Fibroblast of lung (primary cell): ENCODE measurements around the gene SRPX2. TPM values are rescaled to one million over a fixed set of nuclear protein-coding genes. Genes with fewer than 3 reads are reported as not detected.

Experiments
- DNase-seq, 2 donors: peaks; one replicate each; pipeline versions ENCODE4 v3.0.0 to v3.0.0-alpha.2; 2010; ENCODE audit warnings: low read depth in 2 of 2
- H2AFZ ChIP-seq: 2 replicates; pipeline ENCODE4 v1.5.1; 2012; ENCODE audit warnings: low read length, control low read depth, inconsistent platforms
- H3K27ac ChIP-seq: 2 replicates; pipeline ENCODE4 v1.5.1; 2011; ENCODE audit warnings: low read length, control low read depth; ENCODE audit not compliant: insufficient read depth
- H3K27me3 ChIP-seq: 2 replicates; pipeline ENCODE4 v1.5.1; 2011; ENCODE audit warnings: mild to moderate bottlenecking, low read length; ENCODE audit not compliant: control insufficient read depth, insufficient read depth
- H3K36me3 ChIP-seq: 2 replicates; pipeline ENCODE4 v1.5.1; 2011; ENCODE audit warnings: low read length; ENCODE audit not compliant: control insufficient read depth, insufficient read depth
- H3K4me1 ChIP-seq: 2 replicates; pipeline ENCODE4 v1.5.1; 2011; ENCODE audit warnings: low read length; ENCODE audit not compliant: control insufficient read depth, insufficient read depth; ENCODE audit errors: extremely low read depth
- H3K4me2 ChIP-seq: 2 replicates; pipeline ENCODE4 v1.5.1; 2011; ENCODE audit warnings: low read length, control low read depth; ENCODE audit not compliant: insufficient read depth; ENCODE audit errors: extremely low read depth
- H3K4me3 ChIP-seq, 4 experiments: fragments of 200-600 bp in 1 of 4; sonication (generic) in 1 of 4; replicated peaks in 1 of 4; 2 replicates each; pipeline ENCODE4 v1.5.1; 2011 to 2016; ENCODE audit warnings: low read length in 4 of 4, low read depth in 3 of 4, mild to moderate bottlenecking in 3 of 4, control low read depth in 2 of 4, inconsistent platforms in 1 of 4, mixed read lengths in 1 of 4; ENCODE audit not compliant: insufficient read depth in 1 of 4; ENCODE audit errors: control extremely low read depth in 1 of 4
- H3K79me2 ChIP-seq: 2 replicates; pipeline ENCODE4 v1.5.1; 2012; ENCODE audit warnings: mild to moderate bottlenecking, low read length, inconsistent platforms; ENCODE audit not compliant: control insufficient read depth, insufficient read depth
- H3K9ac ChIP-seq: 2 replicates; pipeline ENCODE4 v1.5.1; 2011; ENCODE audit warnings: mild to moderate bottlenecking, low read length, control low read depth; ENCODE audit not compliant: insufficient read depth
- H3K9me3 ChIP-seq: 2 replicates; pipeline ENCODE4 v1.5.1; 2012; ENCODE audit warnings: low read depth, low read length; ENCODE audit not compliant: control insufficient read depth, insufficient read depth
- H4K20me1 ChIP-seq: 2 replicates; pipeline ENCODE4 v1.5.1; 2011; ENCODE audit warnings: low read length; ENCODE audit not compliant: control insufficient read depth, insufficient read depth; ENCODE audit errors: extremely low read depth
- EZH2 ChIP-seq: IDR thresholded peaks from 2 replicates; pipeline ENCODE4 v1.5.1; 2012; ENCODE audit warnings: low read length, control low read depth, mild to moderate bottlenecking; ENCODE audit errors: missing control alignments
- polyA plus RNA-seq, 2 donors: library from polyadenylated mRNA; depleted of rRNA in 1 of 2; stranded (reverse) in 1 of 2; unstranded in 1 of 2; fragments of >200 nt; gene quantifications; 2 replicates each; pipeline ENCODE4 v1.2.1, GENCODE V29; 2011 to 2012; ENCODE audit warnings: missing spikeins in 1 of 2
- total RNA-seq: library from RNA; depleted of rRNA; stranded (reverse); fragments of >200 nt; gene quantifications from 2 replicates; pipeline ENCODE4 v1.2.1, GENCODE V29; 2014
- TF ChIP-seq, protein P1 (sequence below), 2 donors: IDR thresholded peaks in 1 of 2; conservative IDR thresholded peaks in 1 of 2; 1 replicate in 1 of 2; 2 replicates in 1 of 2; pipeline ENCODE4 v1.5.1; 2011 to 2012; ENCODE audit warnings: low read length in 2 of 2, control low read depth in 1 of 2, inconsistent platforms in 1 of 2, low read depth in 1 of 2, mild to moderate bottlenecking in 1 of 2

The SRPX2 gene
- total and polyA plus RNA-seq, 2 donors (not counting 1 experiment from before 2014, with no cell fraction given) = 18.2 to 77.6 TPM

DNA sequence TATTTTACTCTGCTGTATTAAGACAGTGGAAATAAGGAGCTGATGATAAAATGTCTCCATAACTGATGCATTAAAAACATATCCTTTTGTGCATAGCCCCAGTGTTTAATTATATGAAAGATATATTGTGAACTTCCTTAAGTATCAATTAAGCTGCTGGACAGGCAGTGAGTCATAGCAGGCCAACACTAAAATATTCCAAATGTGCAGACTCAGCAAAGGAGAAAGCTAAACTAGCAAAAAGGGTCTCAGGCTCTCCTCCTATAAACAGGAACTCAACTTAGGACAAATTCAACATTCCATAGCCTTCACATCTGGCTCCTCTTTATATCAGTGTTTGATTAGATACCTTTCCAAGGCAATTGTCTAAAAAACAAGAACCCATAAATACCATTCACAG is 43.7 kb upstream of the SRPX2 start:
- Histone ChIP-seq H2AFZ (no peak overlapping the region), H3K4me1 (no peaks in the 10 kb centered on the region), H3K9me3 (no peaks in the 10 kb centered on the region), H3K27ac (no peak overlapping the region), H3K4me2 (no peak overlapping the region), H3K4me3 (no peak overlapping the region), H3K27me3 (peaks cover 2% of the 10 kb centered on the region), H4K20me1 (no peaks in the 10 kb centered on the region), H3K79me2 (no peaks in the 10 kb centered on the region), H3K36me3 (no peaks in the 10 kb centered on the region), H3K9ac (no peak overlapping the region)
- TF ChIP-seq EZH2 = no peak
- TF ChIP-seq, protein P1, sequence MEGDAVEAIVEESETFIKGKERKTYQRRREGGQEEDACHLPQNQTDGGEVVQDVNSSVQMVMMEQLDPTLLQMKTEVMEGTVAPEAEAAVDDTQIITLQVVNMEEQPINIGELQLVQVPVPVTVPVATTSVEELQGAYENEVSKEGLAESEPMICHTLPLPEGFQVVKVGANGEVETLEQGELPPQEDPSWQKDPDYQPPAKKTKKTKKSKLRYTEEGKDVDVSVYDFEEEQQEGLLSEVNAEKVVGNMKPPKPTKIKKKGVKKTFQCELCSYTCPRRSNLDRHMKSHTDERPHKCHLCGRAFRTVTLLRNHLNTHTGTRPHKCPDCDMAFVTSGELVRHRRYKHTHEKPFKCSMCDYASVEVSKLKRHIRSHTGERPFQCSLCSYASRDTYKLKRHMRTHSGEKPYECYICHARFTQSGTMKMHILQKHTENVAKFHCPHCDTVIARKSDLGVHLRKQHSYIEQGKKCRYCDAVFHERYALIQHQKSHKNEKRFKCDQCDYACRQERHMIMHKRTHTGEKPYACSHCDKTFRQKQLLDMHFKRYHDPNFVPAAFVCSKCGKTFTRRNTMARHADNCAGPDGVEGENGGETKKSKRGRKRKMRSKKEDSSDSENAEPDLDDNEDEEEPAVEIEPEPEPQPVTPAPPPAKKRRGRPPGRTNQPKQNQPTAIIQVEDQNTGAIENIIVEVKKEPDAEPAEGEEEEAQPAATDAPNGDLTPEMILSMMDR (conservative IDR thresholded peaks at IDR 0.05 in 1 of 2, IDR thresholded peaks at IDR 0.05 in 1 of 2; ENCODE audit: low read depth in 1 of 2, low read length in 2 of 2) = no peak
- DNase-seq = no peak

- no peak for DNase-seq
Measured at GRCh38 chrX:100600758-100601157, 43.2 kb upstream of the SRPX2 start.

DNA sequence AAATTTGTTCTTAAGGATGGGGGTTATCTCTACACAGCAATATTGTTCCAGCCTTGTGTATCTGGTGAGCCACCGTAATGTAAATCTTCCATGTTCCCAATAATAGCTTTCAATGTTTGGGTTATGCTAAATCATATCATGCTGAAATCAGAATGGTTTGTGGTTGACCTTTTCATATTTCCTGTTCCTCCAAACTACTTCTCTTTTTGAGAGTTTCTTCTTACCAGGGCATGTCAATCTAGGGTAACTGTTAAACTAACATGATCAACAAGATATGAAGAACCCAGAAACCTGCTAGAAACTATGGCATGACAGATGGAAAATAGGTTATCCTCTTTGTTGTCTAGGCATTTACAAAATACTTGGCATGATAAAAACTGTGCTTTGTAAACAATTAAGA is 37.2 kb upstream of the SRPX2 start:
- no peak overlapping the region for H3K27ac ChIP-seq
- no peaks in the 10 kb centered on the region for H3K9me3 ChIP-seq
- no peaks in the 10 kb centered on the region for H3K79me2 ChIP-seq
- no peaks in the 10 kb centered on the region for H4K20me1 ChIP-seq
- no peaks in the 10 kb centered on the region for H3K4me1 ChIP-seq
- H3K27me3 ChIP-seq = no peaks in the 10 kb centered on the region
- H3K4me2 ChIP-seq = no peak overlapping the region
- H3K36me3 ChIP-seq = no peaks in the 10 kb centered on the region
- TF ChIP-seq, protein P1 (conservative IDR thresholded peaks at IDR 0.05 in 1 of 2, IDR thresholded peaks at IDR 0.05 in 1 of 2; ENCODE audit: low read depth in 1 of 2, low read length in 2 of 2) = no peak
- TF ChIP-seq EZH2 = no peak
- no peak overlapping the region for H3K4me3 ChIP-seq
- no peak overlapping the region for H2AFZ ChIP-seq
- no peak overlapping the region for H3K9ac ChIP-seq
- no peak for DNase-seq

More at GRCh38 chrX:100600758-100601157, 43.2 kb upstream of the SRPX2 start:
- Histone ChIP-seq H3K27me3 (peaks cover 2% of the 10 kb centered on the region), H2AFZ (no peak overlapping the region), H3K4me3 (no peak overlapping the region), H3K4me1 (no peaks in the 10 kb centered on the region), H3K36me3 (no peaks in the 10 kb centered on the region), H3K27ac (no peak overlapping the region), H4K20me1 (no peaks in the 10 kb centered on the region), H3K9ac (no peak overlapping the region), H3K9me3 (no peaks in the 10 kb centered on the region), H3K4me2 (no peak overlapping the region), H3K79me2 (no peaks in the 10 kb centered on the region)
- TF ChIP-seq, protein P1 (conservative IDR thresholded peaks at IDR 0.05 in 1 of 2, IDR thresholded peaks at IDR 0.05 in 1 of 2; ENCODE audit: low read depth in 1 of 2, low read length in 2 of 2) = no peak
- no peak for TF ChIP-seq EZH2
